HL-60 (cell line): ENCODE measurements around the gene APPBP2.

Source experiments
- CTCF ChIP-seq: IDR thresholded peaks from one replicate; pipeline ENCODE4 v1.5.1; 2011; ENCODE audit warnings: low read length, control low read depth, inconsistent platforms; ENCODE audit not compliant: insufficient read depth
- POLR2AphosphoS5 ChIP-seq: IDR thresholded peaks from 2 replicates; pipeline ENCODE4 v1.6.1; 2012; ENCODE audit warnings: low read depth

GRCh38 chr17:60563743-60564142, 37.7 kb upstream of the APPBP2 start:
- TF ChIP-seq CTCF (no peak), POLR2AphosphoS5 (no peak)
